Measurements from ENCODE around the gene KCNQ4.

DNA sequence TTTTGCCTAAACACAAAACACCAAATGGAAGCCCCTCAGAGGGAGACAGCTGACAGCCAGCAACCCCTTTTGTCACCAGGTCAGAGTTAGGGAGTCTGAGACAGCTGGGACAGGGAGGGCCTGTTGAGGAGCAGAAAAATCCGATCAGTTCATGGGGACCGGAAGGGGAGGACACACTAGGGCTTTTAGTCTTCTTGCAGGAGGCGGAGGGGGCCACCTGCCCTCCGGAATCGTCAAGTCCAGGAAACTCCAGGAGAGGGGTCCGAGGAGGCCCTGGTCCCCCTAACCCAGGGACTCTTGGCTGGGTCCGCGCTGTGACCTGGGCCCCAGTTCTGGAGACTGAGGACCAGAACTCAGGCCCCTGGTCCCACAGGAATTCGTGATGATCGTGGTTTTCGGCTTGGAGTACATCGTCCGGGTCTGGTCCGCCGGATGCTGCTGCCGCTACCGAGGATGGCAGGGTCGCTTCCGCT is 34.2 kb downstream of the KCNQ4 start:
- TF ChIP-seq FOXM1 (IDR thresholded peaks at IDR 0.05; ENCODE audit: borderline replicate concordance) (no peak), SP1 (IDR thresholded peaks at IDR 0.05) (no peak), LEF1 (IDR thresholded peaks at IDR 0.05; ENCODE audit: borderline replicate concordance) (no peak), SUZ12 (IDR thresholded peaks at IDR 0.05) (no peak), HDGF (IDR thresholded peaks at IDR 0.05; ENCODE audit: borderline replicate concordance) (no peak), FOXA1 (IDR thresholded peaks at IDR 0.05) (no peak), ARNT (IDR thresholded peaks at IDR 0.05) (no peak), ZNF384 (IDR thresholded peaks at IDR 0.05) (no peak), L3MBTL2 (conservative IDR thresholded peaks at IDR 0.05) (no peak), ELF4 (IDR thresholded peaks at IDR 0.05) (no peak)

Data from HEK293T (cell line).